ENCODE data around the gene SCOC. TPM values are rescaled to one million over a fixed set of nuclear protein-coding genes. Genes with fewer than 3 reads are reported as not detected.

SCOC gene
- total and polyA plus RNA-seq, 2 of the 13 experiments (the other 11 are each of a cell fraction or from before 2014, with no cell fraction given): 43.8 to 65.2 TPM

GRCh38 chr4:140368686-140369085 is 4.8 kb upstream of the SCOC start:
- Histone ChIP-seq H2AFZ (ENCODE audit: low read length) (no peak overlapping the region), H4K20me1 (ENCODE audit: insufficient read depth, low read length) (no peaks in the 10 kb centered on the region), H3K79me2 (ENCODE audit: insufficient read depth, low read length) (no peaks in the 10 kb centered on the region), H3K4me1 (ENCODE audit: insufficient read depth, low read length) (peaks cover 13% of the 10 kb centered on the region), H3K9ac (ENCODE audit: insufficient read depth, low read depth, low read length) (no peak overlapping the region), H3K4me2 (ENCODE audit: low read depth, low read length) (no peak overlapping the region), H3K36me3 (replicated peaks in 1 of 2; ENCODE audit: control insufficient read depth in 1 of 2, insufficient read depth in 2 of 2, low read length in 2 of 2) (no peaks in the 10 kb centered on the region), H3K27me3 (ENCODE audit: control insufficient read depth in 1 of 2, insufficient read depth in 2 of 2, low read length in 2 of 2) (no peaks in the 10 kb centered on the region), H3K9me3 (ENCODE audit: low read length) (no peaks in the 10 kb centered on the region), H3K27ac (ENCODE audit: extremely low read length, insufficient read depth, low read length) (no peak overlapping the region), H3K4me3 (replicated peaks in 1 of 3; ENCODE audit: insufficient read depth in 1 of 3, low read depth in 2 of 3, low read length in 3 of 3) (no peak overlapping the region)
- ATAC-seq (no peak), DNase-seq (ENCODE audit: low spot score) (no peak), FAIRE-seq (no peak)
- in situ Hi-C loops (cut with HindIII; ENCODE audit: extremely low pct_ligation_motif_present, low pct_unique_long_range_greater_than_20kb) (no loop called here), intact Hi-C loops (cut with micrococcal nuclease; ENCODE audit: unreplicated experiment) (no loop called here)
- BruUV-seq (replicated peaks): no TSS peak
- 95% methylated on average over 3 of the region's 3 CpGs for whole genome bisulfite sequencing (ENCODE audit: low lambda C conversion rate)
- POLR2A ChIA-PET: no interaction called here
- CTCF ChIA-PET (ENCODE audit: low intra/inter-chr PET ratio, low total read pairs): no interaction called here
- TF ChIP-seq MYC (CRISPR knock-in tag; IDR thresholded peaks at IDR 0.05; ENCODE audit: borderline replicate concordance): no peak
- no peak for TF ChIP-seq SP1 (IDR thresholded peaks at IDR 0.05)
- no peak for TF ChIP-seq SP1 (CRISPR knock-in tag; IDR thresholded peaks at IDR 0.05)
- TF ChIP-seq CBX2 (IDR thresholded peaks at IDR 0.05; ENCODE audit: low read depth, low read length): no peak
- no peak for TF ChIP-seq CBX2 (CRISPR knock-in tag; IDR thresholded peaks at IDR 0.05; ENCODE audit: low read depth)
- TF ChIP-seq CERS6 (CRISPR knock-in tag; IDR thresholded peaks at IDR 0.05): no peak
- TF ChIP-seq ZSCAN20 (CRISPR knock-in tag; IDR thresholded peaks at IDR 0.05; ENCODE audit: borderline replicate concordance): no peak
- no peak for TF ChIP-seq REST (IDR thresholded peaks at IDR 0.05; ENCODE audit: borderline replicate concordance in 1 of 2, low read depth in 1 of 2, low read length in 2 of 2)
- no peak for TF ChIP-seq XBP1 (CRISPR knock-in tag; IDR thresholded peaks at IDR 0.05)
- TF ChIP-seq TIGD3 (CRISPR knock-in tag; IDR thresholded peaks at IDR 0.05; ENCODE audit: borderline replicate concordance): no peak
- TF ChIP-seq NFIB (CRISPR knock-in tag; IDR thresholded peaks at IDR 0.05; ENCODE audit: borderline replicate concordance): no peak
- TF ChIP-seq ZKSCAN8 (CRISPR knock-in tag; IDR thresholded peaks at IDR 0.05; ENCODE audit: borderline replicate concordance): no peak
- TF ChIP-seq ZNF710 (CRISPR knock-in tag; IDR thresholded peaks at IDR 0.05; ENCODE audit: borderline replicate concordance): no peak
- TF ChIP-seq THAP11 (CRISPR knock-in tag; IDR thresholded peaks at IDR 0.05): no peak
- no peak for TF ChIP-seq CBFB (CRISPR knock-in tag; IDR thresholded peaks at IDR 0.05)
